Cardiac muscle cell (in vitro differentiated cells and primary cell): ENCODE measurements around the gene CELF5. TPM values are rescaled to one million over a fixed set of nuclear protein-coding genes. Genes with fewer than 3 reads are reported as not detected.

Experiments used
- DNase-seq, 2 donors: peaks; one replicate each; pipeline versions ENCODE4 v3.0.0 to v3.0.0-alpha.2; 2010 to 2017; ENCODE audit warnings: low read depth in 1 of 2, low spot score in 1 of 2
- H3K27ac ChIP-seq: fragments of 200-600 bp; sonication (generic); 2 replicates; pipeline ENCODE4 v1.5.1; 2016
- H3K27me3 ChIP-seq: fragments of 200-600 bp; sonication (generic); 2 replicates; pipeline ENCODE4 v1.6.0; 2016; ENCODE audit warnings: control low read depth
- H3K36me3 ChIP-seq: fragments of 200-600 bp; sonication (generic); 2 replicates; pipeline ENCODE4 v1.5.1; 2016; ENCODE audit warnings: control low read depth
- H3K4me1 ChIP-seq: fragments of 200-600 bp; sonication (generic); 2 replicates; pipeline ENCODE4 v1.8.1; 2017; ENCODE audit warnings: low read depth, mild to moderate bottlenecking, mixed run types
- H3K4me3 ChIP-seq: fragments of 200-600 bp; sonication (generic); 2 replicates; pipeline ENCODE4 v1.5.1; 2016; ENCODE audit warnings: mild to moderate bottlenecking
- H3K9me3 ChIP-seq: fragments of 200-600 bp; sonication (generic); 2 replicates; pipeline ENCODE4 v1.5.1; 2017; ENCODE audit warnings: low read depth, mild to moderate bottlenecking, control low read depth
- CTCF ChIP-seq: IDR thresholded peaks from 2 replicates; pipeline ENCODE4 v1.5.1; 2012; ENCODE audit warnings: low read depth, mild to moderate bottlenecking, low read length
- polyA plus RNA-seq: library from polyadenylated mRNA; unstranded; fragments of >200 nt; fragmentation: Nextera tagmentation; extraction: Ambion mirVana; gene quantifications from 2 replicates; pipeline ENCODE4 v1.2.1, GENCODE V29; 2016
- total RNA-seq: library from RNA; depleted of rRNA; stranded (reverse); fragments of >200 nt; gene quantifications from 2 replicates; pipeline ENCODE4 v1.2.3, GENCODE V29; 2016

Gene CELF5
- total and polyA plus RNA-seq, 2 experiments from 2014 or later: 4.5 to 8.4 TPM

GRCh38 chr19:3314962-3315675, 90.7 kb downstream of the CELF5 start:
- no peak for DNase-seq

GRCh38 chr19:3315676-3315973, 91.2 kb downstream of the CELF5 start:
- Histone ChIP-seq H3K4me3 (no peak overlapping the region), H3K36me3 (no peaks in the 10 kb centered on the region), H3K9me3 (no peaks in the 10 kb centered on the region), H3K27ac (no peak overlapping the region), H3K4me1 (no peaks in the 10 kb centered on the region), H3K27me3 (peaks cover 23% of the 10 kb centered on the region)
- DNase-seq: no peak
- no peak for TF ChIP-seq CTCF

More at GRCh38 chr19:3314962-3315675, 90.7 kb downstream of the CELF5 start:
- no peaks in the 10 kb centered on the region for H3K36me3 ChIP-seq
- peaks cover 28% of the 10 kb centered on the region for H3K27me3 ChIP-seq
- TF ChIP-seq CTCF: no peak
- H3K4me1 ChIP-seq: no peaks in the 10 kb centered on the region
- H3K27ac ChIP-seq: no peak overlapping the region
- H3K4me3 ChIP-seq: no peak overlapping the region
- H3K9me3 ChIP-seq: no peaks in the 10 kb centered on the region

- H3K9me3 ChIP-seq: no peaks in the 10 kb centered on the region
- no peaks in the 10 kb centered on the region for H3K4me1 ChIP-seq
- no peak overlapping the region for H3K4me3 ChIP-seq
- no peak overlapping the region for H3K27ac ChIP-seq
- H3K36me3 ChIP-seq: no peaks in the 10 kb centered on the region
- peaks cover 20% of the 10 kb centered on the region for H3K27me3 ChIP-seq
- TF ChIP-seq CTCF: no peak
- no peak for DNase-seq
These were observed 91.7 kb downstream of the CELF5 start for GRCh38 chr19:3316132-3316648.

- DNase-seq: no peak
- H3K27me3 ChIP-seq: peaks cover 18% of the 10 kb centered on the region
- H3K36me3 ChIP-seq: no peaks in the 10 kb centered on the region
These were observed 92.3 kb downstream of the CELF5 start for GRCh38 chr19:3316659-3317207.

GRCh38 chr19:3319643-3320353, 95.3 kb downstream of the CELF5 start:
- H3K27me3 ChIP-seq: peaks cover 4% of the 10 kb centered on the region
- no peak overlapping the region for H3K4me3 ChIP-seq
- no peaks in the 10 kb centered on the region for H3K9me3 ChIP-seq
- peak in 1 of 2 donors; percentile 50 for DNase-seq
- H3K27ac ChIP-seq: no peak overlapping the region
- no peaks in the 10 kb centered on the region for H3K36me3 ChIP-seq
- no peak for TF ChIP-seq CTCF
- H3K4me1 ChIP-seq: no peaks in the 10 kb centered on the region

More at GRCh38 chr19:3316659-3317207, 92.3 kb downstream of the CELF5 start:
- Histone ChIP-seq H3K9me3 (no peaks in the 10 kb centered on the region), H3K4me1 (no peaks in the 10 kb centered on the region), H3K27ac (no peak overlapping the region), H3K4me3 (no peak overlapping the region)
- TF ChIP-seq CTCF: no peak
